ENCODE data around the gene ACSS2.

DNA sequence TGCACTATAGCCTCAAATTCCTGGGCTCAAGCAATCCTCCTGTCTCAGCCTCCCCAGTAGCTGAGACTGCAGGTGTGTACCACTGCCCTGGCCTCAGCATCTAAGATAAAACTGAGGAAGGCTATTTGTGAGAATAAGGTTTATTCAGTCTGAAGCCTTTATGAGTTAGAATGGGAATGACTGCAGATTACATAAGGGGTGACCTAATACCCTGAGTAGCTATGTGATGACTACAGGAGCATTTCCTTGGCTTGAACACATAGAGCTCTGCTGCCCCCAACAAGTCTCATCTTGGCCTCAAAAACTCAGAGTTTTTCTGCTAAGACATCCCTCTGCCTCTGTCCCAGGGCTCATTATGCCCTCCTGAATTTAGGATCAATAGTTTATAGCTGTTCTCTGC lies 71.6 kb downstream of the ACSS2 start:
- TF ChIP-seq ELK1 (IDR thresholded peaks at IDR 0.05; ENCODE audit: low read depth, low read length) (no peak), POLR2A (IDR thresholded peaks at IDR 0.05; ENCODE audit: low read length) (no peak), E2F6 (IDR thresholded peaks at IDR 0.05; ENCODE audit: borderline replicate concordance, low read depth) (no peak), RFX5 (IDR thresholded peaks at IDR 0.05) (no peak), PBX3 (IDR thresholded peaks at IDR 0.05) (no peak), REST (IDR thresholded peaks at IDR 0.05) (no peak), KDM1A (IDR thresholded peaks at IDR 0.05; ENCODE audit: low read depth) (no peak), ZNF302 (CRISPR knock-in tag; IDR thresholded peaks at IDR 0.05) (no peak), MAFK (IDR thresholded peaks at IDR 0.05; ENCODE audit: partially characterized antibody) (no peak), CEBPB (IDR thresholded peaks at IDR 0.05) (no peak), RARB (CRISPR knock-in tag; IDR thresholded peaks at IDR 0.05) (no peak), HOXA7 (CRISPR knock-in tag; IDR thresholded peaks at IDR 0.05) (no peak)
- TF ChIP-seq, protein P1, sequence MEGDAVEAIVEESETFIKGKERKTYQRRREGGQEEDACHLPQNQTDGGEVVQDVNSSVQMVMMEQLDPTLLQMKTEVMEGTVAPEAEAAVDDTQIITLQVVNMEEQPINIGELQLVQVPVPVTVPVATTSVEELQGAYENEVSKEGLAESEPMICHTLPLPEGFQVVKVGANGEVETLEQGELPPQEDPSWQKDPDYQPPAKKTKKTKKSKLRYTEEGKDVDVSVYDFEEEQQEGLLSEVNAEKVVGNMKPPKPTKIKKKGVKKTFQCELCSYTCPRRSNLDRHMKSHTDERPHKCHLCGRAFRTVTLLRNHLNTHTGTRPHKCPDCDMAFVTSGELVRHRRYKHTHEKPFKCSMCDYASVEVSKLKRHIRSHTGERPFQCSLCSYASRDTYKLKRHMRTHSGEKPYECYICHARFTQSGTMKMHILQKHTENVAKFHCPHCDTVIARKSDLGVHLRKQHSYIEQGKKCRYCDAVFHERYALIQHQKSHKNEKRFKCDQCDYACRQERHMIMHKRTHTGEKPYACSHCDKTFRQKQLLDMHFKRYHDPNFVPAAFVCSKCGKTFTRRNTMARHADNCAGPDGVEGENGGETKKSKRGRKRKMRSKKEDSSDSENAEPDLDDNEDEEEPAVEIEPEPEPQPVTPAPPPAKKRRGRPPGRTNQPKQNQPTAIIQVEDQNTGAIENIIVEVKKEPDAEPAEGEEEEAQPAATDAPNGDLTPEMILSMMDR (IDR thresholded peaks at IDR 0.05), result no peak
- TF ChIP-seq, protein P2, sequence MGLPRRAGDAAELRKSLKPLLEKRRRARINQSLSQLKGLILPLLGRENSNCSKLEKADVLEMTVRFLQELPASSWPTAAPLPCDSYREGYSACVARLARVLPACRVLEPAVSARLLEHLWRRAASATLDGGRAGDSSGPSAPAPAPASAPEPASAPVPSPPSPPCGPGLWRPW (IDR thresholded peaks at IDR 0.05), result no peak
